IPS-18c (cell line): ENCODE data around the gene MED25.
A peak's percentile ranks its signal among the peaks of the same experiment; 100 is the strongest.

ENCODE experiments used
- H3K4me3 ChIP-seq: 2 replicates; pipeline ENCODE4 v1.7.0; 2013; ENCODE audit warnings: low read depth, mild to moderate bottlenecking, low read length, moderate library complexity; ENCODE audit not compliant: insufficient read depth
- H3K9me3 ChIP-seq: one replicate; pipeline ENCODE4 v1.6.1; 2013; ENCODE audit warnings: mild to moderate bottlenecking, low read length, moderate library complexity; ENCODE audit not compliant: control insufficient read depth, insufficient read depth

Gene MED25

GRCh38 chr19:49792829-49793560 lies 25.1 kb upstream of the MED25 start:
- no peaks in the 10 kb centered on the region for H3K9me3 ChIP-seq
- no peak overlapping the region for H3K4me3 ChIP-seq

- no peak overlapping the region for H3K4me3 ChIP-seq
- no peaks in the 10 kb centered on the region for H3K9me3 ChIP-seq
These were observed 24.6 kb upstream of the MED25 start for GRCh38 chr19:49793561-49793840.

GRCh38 chr19:49795615-49796014 lies 22.5 kb upstream of the MED25 start:
- Histone ChIP-seq H3K9me3 (no peaks in the 10 kb centered on the region), H3K4me3 (no peak overlapping the region)

- Histone ChIP-seq H3K9me3 (no peaks in the 10 kb centered on the region), H3K4me3 (no peak overlapping the region)
These were observed 19.5 kb upstream of the MED25 start for GRCh38 chr19:49798574-49798973.

GRCh38 chr19:49799271-49799797 lies 18.8 kb upstream of the MED25 start:
- no peaks in the 10 kb centered on the region for H3K9me3 ChIP-seq
- no peak overlapping the region for H3K4me3 ChIP-seq

GRCh38 chr19:49799798-49800376 lies 18.2 kb upstream of the MED25 start:
- Histone ChIP-seq H3K4me3 (no peak overlapping the region), H3K9me3 (no peaks in the 10 kb centered on the region)

GRCh38 chr19:49800771-49801170 lies 17.3 kb upstream of the MED25 start:
- Histone ChIP-seq H3K9me3 (no peaks in the 10 kb centered on the region), H3K4me3 (no peak overlapping the region)

- no peaks in the 10 kb centered on the region for H3K9me3 ChIP-seq
- peak overlapping the region; percentile 38; the same call in 1 of the 2 replicates for H3K4me3 ChIP-seq
These were observed 16.6 kb upstream of the MED25 start for GRCh38 chr19:49801401-49801888.

GRCh38 chr19:49801966-49802661 lies 16.0 kb upstream of the MED25 start:
- Histone ChIP-seq H3K4me3 (peak overlapping the region; percentile 38; the same call in 1 of the 2 replicates), H3K9me3 (no peaks in the 10 kb centered on the region)

GRCh38 chr19:49802836-49803528 lies 15.1 kb upstream of the MED25 start:
- H3K4me3 ChIP-seq = no peak overlapping the region; the same call in 1 of the 2 replicates
- H3K9me3 ChIP-seq = no peaks in the 10 kb centered on the region

- Histone ChIP-seq H3K9me3 (no peaks in the 10 kb centered on the region), H3K4me3 (no peak overlapping the region)
These were observed 14.6 kb upstream of the MED25 start for GRCh38 chr19:49803529-49803856.

GRCh38 chr19:49805822-49806619 lies 12.1 kb upstream of the MED25 start:
- no peak overlapping the region; the same call in 1 of the 2 replicates for H3K4me3 ChIP-seq
- H3K9me3 ChIP-seq = no peaks in the 10 kb centered on the region

GRCh38 chr19:49806620-49806959 lies 11.5 kb upstream of the MED25 start:
- Histone ChIP-seq H3K9me3 (no peaks in the 10 kb centered on the region), H3K4me3 (no peak overlapping the region)

GRCh38 chr19:49807058-49807903 lies 10.8 kb upstream of the MED25 start:
- Histone ChIP-seq H3K4me3 (no peak overlapping the region), H3K9me3 (no peaks in the 10 kb centered on the region)

- Histone ChIP-seq H3K4me3 (peak overlapping the region; percentile 9; the same call in 1 of the 2 replicates), H3K9me3 (no peaks in the 10 kb centered on the region)
These were observed 10.0 kb upstream of the MED25 start for GRCh38 chr19:49807904-49808675.
